Stimulated activated CD4-positive, alpha-beta T cell treated with anti-CD3 and anti-CD28 coated beads, Interleukin-1b, Interleukin-23, amount 100 ng/mL, for 4 hours (primary cell): Measurements from ENCODE around the gene LIMCH1.
"Not testable (repeated sequence)": the region's sequence is repeated elsewhere in the genome, so short reads cannot be mapped to it uniquely, and the experiment has no call there.

Source experiments
- DNase-seq, 2 donors: peaks; one replicate each; pipeline ENCODE4 v3.0.0-alpha.2; 2020; ENCODE audit warnings: low read depth in 2 of 2

Gene LIMCH1

DNA sequence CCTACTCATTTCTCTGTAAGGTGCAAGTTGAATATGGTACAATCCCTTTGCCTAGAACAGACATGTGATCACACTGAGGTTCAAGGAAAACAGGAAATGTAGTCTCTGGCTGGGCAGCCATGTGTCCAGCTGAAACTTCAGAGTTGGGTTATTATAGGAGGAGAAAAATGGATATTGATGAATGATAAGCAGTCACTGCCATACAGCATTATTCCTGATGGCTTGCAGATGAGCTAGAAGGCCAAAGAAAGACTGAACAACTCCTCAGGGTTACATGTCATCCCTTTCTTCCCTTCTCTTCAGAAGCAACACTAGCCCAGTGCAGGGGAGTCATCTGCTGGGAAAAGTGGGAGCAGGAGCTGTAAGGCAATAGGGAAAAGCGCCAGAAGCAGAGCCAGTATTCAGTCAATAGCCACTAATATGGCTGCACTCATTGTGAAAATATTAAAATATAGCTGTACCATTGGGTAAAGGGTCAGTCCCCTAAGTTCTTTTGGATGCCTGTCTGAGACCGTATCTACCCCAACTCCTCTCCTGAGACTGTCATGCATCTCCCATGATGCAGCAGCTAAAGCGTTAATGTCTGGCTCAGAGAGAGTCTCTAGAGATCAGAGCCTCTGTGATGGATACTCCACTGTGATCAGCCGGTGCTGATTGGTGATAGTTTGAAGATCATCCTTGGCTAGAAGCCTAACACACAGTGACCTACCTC, 190.1 kb downstream of the LIMCH1 start:
- no peak for DNase-seq

DNA sequence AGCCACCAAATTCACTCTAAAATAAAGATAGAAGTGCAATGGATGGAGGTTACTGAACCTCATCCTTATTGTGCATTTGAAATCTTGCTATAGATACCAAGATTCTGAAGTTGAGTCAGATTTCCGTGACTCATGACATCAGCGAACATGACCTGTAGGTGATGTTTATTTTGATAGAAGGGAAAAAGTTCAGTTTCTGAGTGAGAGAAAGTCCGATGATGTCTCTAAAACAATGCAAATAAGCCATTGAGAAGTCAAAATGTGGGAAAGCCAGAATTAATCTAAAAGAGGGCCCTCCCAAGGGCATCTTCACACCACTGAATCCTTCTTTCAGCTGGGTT, 190.6 kb downstream of the LIMCH1 start:
- DNase-seq, result no peak

DNA sequence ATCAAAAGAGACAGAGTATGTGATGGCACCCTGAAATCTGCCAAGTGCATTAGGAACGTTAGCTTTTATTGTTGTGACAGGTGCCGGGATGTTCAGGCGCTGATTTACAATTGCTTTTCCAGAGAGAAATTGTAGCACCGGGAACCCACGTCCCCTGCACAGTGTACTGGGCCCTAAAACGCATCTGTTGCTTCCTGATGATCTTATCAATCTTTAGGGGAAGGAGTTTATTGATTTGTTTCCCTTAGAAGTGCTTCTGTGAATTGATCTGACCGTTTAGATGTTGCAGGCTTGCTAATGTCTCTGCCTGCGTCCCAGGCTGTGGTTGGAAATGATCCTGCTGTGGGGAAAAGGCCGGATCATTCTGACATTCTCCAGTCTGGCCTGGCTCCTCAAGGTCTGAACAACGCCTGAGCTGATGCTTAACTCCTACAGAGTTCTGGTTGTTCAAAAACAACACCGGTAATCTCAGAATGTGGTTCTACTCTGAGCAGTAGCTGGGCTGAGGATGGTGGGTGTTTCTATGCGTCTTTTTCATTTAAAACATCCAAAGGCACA, 193.7 kb downstream of the LIMCH1 start:
- DNase-seq, result no peak

DNA sequence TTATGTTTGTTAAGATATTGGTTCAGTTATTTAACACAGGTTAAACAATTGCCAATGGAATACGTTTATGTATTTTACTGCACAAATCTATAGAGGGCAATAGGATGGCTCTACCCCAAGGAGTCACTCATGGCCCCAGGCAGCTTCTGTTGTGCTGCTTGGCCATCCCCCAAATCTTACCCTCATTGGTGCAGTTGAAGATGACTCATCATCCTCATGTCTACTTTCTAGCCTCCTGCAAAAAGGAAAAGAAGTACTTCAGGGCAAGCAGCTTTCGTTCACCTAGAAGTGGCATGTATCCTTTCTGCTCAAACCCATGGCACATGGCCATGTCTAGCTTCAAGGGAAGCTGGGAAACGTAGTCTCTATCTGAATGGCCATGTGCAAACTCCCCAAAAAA, 196.4 kb downstream of the LIMCH1 start:
- no peak for DNase-seq

DNA sequence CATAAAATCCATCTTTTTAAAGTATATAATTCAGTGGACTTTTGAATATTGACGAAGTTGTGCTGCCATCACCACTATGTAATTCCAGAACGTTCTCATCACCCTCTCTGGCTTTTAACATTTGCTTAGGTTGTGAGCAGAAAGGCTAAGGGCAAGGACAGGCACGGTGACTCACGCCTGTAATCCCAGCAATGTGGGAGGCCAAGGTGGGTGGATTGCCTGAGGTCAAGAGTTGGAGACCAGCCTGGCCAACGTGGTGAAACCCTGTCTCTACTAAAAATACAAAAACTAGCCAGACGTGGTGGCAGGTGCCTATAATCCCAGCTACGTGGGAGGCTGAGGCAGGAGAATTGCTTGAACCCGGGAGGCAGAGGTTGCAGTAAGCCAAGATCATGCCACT, 199.5 kb downstream of the LIMCH1 start:
- DNase-seq, result not testable (repeated sequence)

DNA sequence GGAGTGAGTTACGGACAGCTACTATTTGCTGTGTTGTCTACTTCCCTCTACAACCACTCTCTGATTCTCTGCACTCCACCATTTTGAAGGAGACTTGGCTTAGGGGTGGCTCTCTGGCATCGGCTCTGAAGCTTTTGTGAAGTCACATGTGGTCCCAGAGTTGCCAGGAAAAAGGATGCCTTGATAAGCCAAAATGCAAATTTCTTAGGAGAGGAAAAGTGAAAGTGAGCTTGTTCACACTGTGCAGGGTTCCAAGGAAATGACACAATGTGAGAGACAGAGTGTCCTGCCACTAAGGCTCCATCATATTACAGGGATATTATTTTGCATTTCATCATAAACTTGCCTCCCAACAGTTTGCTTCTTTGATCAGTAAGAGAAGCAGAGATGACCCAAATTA, 203.4 kb downstream of the LIMCH1 start:
- no peak for DNase-seq

DNA sequence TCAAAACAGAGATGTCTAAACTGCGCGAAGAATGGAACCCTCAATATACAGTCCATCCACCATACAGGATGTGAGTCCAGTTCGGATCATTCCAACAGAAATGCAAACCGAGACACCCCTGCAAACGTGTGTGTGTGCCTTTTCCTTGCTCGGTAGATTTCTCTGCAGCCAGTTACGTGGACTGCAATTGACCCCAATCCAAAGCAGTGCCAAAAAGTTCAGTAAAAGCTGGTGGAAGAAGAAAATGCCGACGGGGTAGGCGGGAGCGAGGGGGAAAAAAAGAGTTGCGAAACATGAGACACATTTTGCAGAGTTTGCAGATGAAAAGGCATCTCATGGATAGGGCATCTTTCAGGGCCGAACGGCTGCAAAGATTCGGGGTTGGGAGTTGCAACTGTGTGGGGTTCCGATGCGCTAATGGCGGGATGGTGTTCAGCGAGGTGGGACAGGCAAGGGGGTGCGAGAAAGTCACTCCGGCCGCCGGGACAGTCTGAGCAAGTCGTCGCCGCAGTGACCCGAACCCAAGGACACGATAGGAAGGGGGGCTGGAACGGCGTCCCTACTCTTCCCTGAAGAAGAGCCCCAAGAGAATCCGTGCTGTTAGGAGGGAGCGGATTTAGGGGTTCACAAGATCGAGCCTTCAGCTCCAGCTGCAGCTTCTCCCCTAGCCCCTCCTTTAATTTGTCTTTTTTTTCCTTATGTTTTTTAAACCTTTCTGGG, 206.8 kb downstream of the LIMCH1 start:
- no peak for DNase-seq

DNA sequence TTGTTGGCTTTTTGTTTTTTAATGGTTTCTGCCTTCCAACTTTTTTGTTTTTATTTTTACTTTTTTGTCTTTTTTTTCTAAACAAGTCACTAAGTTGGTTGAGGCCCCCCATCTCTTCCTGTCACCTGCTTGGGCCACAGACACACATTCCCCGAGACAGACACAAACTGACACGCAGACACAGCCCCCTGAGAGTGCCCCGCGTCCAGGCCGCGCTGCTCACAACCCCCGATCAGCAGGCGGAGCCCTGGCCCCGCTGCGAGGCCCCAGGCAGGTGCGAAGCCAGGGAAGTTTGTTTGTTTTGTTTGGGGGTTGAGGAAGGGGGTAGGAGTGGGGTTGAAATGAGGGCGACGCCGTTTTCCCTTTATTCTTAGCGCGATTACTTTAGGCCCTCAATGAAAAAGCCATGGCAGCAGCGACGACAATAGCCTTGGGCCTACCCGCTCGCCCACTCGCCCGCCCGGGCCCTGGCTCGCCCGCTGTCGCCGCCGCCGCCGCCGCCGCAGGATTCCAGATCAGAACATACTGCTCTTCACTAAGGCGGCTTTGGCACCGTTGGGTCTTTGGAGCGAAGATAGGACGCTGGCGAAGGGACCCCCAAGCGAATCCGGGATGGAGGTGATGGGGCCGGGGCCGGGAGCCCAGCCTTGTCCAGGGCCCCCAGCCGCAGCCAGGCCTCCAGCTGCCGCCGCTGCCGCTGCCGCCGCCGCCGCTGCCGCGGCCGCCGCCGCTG, 207.5 kb downstream of the LIMCH1 start:
- DNase-seq, result no peak

DNA sequence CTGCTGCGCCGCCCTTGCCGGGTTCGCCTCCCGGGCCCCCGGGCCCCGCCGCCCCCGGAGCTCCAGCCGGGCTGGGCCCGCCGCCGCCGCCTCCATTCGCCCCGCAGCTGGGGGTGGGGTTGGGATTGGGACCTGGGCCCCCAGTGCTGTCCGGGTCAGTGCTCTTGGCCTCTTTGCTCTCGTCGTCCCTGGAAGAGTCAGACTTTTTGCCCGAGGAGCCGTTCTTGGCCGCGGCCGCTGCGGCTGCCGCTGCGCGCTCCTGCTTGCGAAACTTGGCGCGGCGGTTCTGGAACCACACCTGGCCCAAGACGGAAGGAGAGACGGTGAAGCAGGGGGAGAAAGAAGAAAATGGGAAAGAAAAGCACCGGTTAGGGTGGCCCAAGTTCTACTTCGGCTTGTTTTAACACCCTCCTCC, 208.1 kb downstream of the LIMCH1 start:
- no peak for DNase-seq

DNA sequence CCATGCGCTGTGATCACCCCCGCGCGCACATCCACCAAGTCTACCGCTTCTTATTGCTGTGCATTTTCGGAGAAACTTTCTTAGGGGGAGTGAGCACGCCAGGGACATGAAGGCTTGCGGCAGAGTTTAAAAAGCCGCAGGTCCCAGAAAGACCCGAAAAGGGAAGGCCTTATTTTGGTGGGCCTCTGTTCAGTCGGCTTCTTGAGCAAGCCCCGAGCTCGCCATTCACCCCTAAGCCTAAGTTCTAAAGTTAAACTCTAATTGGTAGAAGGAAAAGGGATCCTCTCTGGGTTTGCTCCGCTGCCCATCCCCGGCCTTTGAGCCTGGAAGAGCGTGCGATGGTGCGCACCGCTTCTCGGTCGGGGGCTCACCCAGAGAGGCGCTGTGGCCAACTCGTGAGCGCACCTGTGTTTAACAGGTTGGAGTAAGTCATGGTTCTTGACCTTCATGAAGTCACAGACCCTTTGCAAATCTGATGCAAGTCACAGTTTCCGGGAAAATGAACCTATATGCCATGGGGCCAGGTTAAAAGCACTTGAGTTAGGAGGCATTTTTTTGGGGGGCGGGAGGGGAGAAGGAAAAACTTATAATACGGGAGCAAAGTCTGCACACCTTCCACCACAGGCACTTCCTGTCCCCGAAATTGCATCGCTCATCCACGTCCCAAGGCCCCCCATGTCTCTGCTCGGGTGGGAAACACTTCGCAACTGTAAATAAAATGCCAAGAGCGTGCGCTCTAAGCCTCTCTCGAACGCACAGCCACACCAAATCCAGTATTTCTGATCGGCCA, 208.7 kb downstream of the LIMCH1 start:
- no peak for DNase-seq

DNA sequence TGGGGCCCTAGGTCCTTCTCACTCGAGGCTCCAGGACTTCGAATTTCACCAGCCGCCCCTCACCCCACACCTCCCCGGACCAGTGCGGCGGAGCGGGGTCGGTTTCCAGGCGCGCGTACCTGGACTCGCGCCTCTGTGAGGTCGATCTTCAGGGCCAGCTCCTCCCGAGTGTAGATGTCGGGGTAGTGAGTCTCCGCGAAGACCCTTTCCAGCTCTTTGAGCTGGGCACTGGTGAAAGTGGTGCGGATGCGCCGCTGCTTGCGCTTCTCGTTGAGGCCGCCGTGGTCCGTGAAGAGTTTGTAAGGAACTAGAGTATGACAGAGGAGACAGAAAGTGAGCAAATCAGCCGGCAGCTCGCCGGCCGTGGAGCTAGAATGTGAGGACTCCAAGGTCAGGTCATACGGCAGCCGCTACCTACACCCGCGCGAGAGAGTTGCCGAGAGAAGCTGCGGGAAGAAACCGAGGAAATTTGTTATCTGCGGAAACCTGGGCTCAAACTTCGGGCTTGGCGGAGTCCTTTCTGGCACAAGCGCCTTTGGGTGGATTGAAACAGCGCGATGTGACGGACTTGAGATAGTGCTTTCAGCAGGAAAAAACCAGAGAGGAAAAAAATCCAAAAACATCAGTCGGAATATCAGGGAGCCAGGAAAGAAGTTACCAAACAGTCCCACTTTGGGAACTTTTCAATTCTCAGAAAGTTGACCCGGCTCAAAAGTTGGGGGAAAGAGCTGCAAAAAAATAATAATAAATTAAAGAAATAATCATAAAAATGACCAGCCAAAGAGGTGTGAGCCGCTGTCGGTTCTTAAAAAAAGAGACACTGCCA, 209.5 kb downstream of the LIMCH1 start:
- DNase-seq, result no peak

DNA sequence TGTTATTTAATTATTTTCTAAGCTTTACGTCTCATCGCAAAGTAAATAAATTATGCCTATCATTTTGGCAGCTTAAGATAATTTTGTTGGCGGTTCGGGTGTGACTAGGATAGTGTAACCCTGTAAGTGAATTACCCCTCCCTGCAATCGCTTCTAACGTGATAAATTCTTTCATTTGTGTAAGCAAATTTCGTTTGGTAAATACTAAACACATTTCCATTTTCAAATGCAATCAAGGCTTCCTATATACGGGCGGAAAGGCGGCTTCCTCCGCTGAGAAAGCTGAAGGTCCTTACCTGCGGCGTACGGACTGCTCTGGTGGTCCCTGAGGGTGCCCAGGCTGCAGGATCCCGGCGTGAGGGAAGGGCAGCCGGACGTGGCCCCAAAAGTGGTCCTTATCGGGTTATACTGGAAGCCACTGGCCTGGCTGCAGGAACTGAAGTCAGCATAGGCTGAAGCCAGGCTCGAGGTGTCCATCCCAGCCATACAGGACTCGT, 210.2 kb downstream of the LIMCH1 start:
- no peak for DNase-seq

DNA sequence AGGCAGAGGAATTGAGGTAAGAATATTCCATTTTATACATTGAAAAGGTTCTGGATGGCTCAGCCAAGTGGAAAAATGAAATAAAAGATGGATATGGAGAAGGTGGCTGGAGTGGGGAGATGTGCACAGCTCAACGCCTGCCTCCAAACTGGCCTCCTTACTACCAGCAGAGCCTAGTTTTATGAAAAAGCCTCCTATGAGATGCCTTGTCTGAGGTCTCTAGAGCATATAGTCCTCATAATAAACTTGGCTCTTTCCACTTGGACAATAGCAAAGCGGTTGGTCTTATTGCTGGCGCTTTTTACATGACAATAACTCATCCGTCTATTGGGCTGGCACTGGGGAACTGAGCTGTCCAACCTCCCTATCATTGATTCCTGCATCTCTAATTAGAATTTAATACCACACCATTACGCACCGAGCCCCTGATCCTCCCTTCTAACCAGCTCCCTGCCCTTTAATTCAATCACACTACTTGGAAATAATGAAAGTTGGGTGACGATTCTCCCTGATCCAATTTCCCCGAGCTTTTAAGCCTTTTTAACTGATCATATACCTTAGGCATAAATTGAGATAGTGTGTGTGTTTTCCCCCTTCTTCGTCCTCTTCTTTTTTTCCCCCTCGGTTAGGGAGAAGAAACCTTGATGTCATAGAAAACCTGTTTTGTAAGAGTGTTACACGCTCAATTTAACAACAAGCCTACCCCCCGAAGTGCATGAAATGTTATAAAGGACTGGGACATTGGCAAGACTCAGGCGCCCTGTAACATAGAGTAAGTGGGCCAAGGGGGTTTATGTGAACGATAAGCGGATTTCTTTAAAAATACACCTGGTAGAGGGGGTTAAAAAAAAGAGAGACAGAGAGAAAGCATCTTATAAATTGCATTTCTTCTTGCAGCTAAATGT, 210.9 kb downstream of the LIMCH1 start, which contains the start of gene PHOX2B:
TSS of gene PHOX2B (minus strand) at position 155 of the 905 bp plus-strand sequence. CDS start at position 40, 115 bp downstream.
- DNase-seq, result no peak

DNA sequence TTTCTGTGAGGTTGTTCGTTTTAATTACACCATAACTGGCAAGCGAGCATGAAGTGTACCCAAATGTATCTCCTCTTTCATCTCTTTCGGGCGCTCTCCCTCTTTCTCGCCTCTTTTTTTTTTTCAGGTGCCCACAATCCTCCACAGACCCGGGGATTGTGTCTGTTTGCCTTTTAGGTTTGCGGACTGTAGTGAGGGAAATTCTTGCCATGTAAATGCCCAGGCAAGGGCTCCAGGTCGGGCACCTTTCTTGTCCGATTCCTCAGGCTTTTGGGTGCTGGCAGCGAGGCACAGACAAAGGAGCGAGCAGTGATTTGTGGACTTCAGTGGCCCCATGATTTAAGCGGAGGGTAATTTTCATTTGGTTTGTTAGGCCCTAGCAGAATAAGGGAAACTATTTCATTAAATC, 211.7 kb downstream of the LIMCH1 start:
- no peak for DNase-seq
